Skin of body (tissue), 2 donors: ENCODE results near the gene FCHSD1. TPM values are rescaled to one million over a fixed set of nuclear protein-coding genes. Genes with fewer than 3 reads are reported as not detected.

Experiments used
- DNase-seq: peaks from one replicate; lab custom pipeline; 2025; lab: John Stamatoyannopoulos, UW
- total RNA-seq: library from RNA; depleted of rRNA; stranded (reverse); fragments of >200 nt; gene quantifications from one replicate; pipeline ENCODE4 v1.2.3, GENCODE V29; 2014

Gene FCHSD1
- total RNA-seq = 22.4 TPM

GRCh38 chr5:141650851-141651727, at the start of gene FCHSD1:
FCHSD1 (minus strand) TSS chr5:141651418; CDS start chr5:141651368, 50 bp downstream.
- peak; percentile 37 for DNase-seq

- DNase-seq = no peak
These were observed 46.4 kb upstream of the FCHSD1 start for GRCh38 chr5:141697586-141697985.

GRCh38 chr5:141696431-141696830, 45.2 kb upstream of the FCHSD1 start:
- no peak for DNase-seq

GRCh38 chr5:141695627-141696215, 44.5 kb upstream of the FCHSD1 start:
- DNase-seq = peak; percentile 66

- no peak for DNase-seq
These were observed 43.3 kb upstream of the FCHSD1 start for GRCh38 chr5:141694479-141694878.

GRCh38 chr5:141692919-141693725, 41.9 kb upstream of the FCHSD1 start:
- DNase-seq = no peak

GRCh38 chr5:141692533-141692888, 41.3 kb upstream of the FCHSD1 start:
- no peak for DNase-seq

GRCh38 chr5:141691867-141692532, 40.8 kb upstream of the FCHSD1 start:
- DNase-seq = peak; percentile 69

- DNase-seq = no peak
These were observed 40.2 kb upstream of the FCHSD1 start for GRCh38 chr5:141691286-141691866.

GRCh38 chr5:141686648-141687416, 35.6 kb upstream of the FCHSD1 start:
- DNase-seq = no peak

GRCh38 chr5:141685591-141685990, 34.4 kb upstream of the FCHSD1 start:
- no peak for DNase-seq

- DNase-seq = no peak
These were observed 32.5 kb upstream of the FCHSD1 start for GRCh38 chr5:141683596-141684141.

- DNase-seq = peak; percentile 32
These were observed 30.8 kb upstream of the FCHSD1 start, which contains the start of gene ARAP3 for GRCh38 chr5:141681695-141682641. ARAP3 (minus strand) TSS chr5:141682230; CDS start chr5:141680486, 1,744 bp downstream.

- DNase-seq = no peak
These were observed 30.1 kb upstream of the FCHSD1 start for GRCh38 chr5:141681295-141681694.

GRCh38 chr5:141680751-141681201, 29.6 kb upstream of the FCHSD1 start:
- DNase-seq = peak; percentile 29

- DNase-seq = no peak
These were observed 29.0 kb upstream of the FCHSD1 start for GRCh38 chr5:141680178-141680577.

GRCh38 chr5:141677415-141677814, 26.2 kb upstream of the FCHSD1 start:
- no peak for DNase-seq

- DNase-seq = no peak
These were observed 24.5 kb upstream of the FCHSD1 start for GRCh38 chr5:141675672-141676071.

GRCh38 chr5:141674747-141675146, 23.5 kb upstream of the FCHSD1 start:
- DNase-seq = no peak
